Activated B cell treated with CpG ODN at 0.5 μM for 24 hours (primary cell): ENCODE data around the gene MSI2. TPM values are rescaled to one million over a fixed set of nuclear protein-coding genes. Genes with fewer than 3 reads are reported as not detected.

Experiments used
- ATAC-seq: fragments of 200-7000 bp; cut with Tn5 transposase; one replicate; pipeline ENCODE4 v1.10.0; 2021; ENCODE audit warnings: low read depth, mild to moderate bottlenecking, moderate library complexity
- CTCF ChIA-PET: fragments of 350-600 bp; sonication (Branson Sonifier 250); formaldehyde crosslinking; loops from one replicate; lab custom pipeline; 2021; ENCODE audit warnings: antibody characterized with exemption; lab: Charles Lee
- POLR2A ChIA-PET: fragments of 350-600 bp; sonication (Branson Sonifier 250); formaldehyde crosslinking; loops from one replicate; lab custom pipeline; 2021; ENCODE audit warnings: antibody characterized with exemption; lab: Charles Lee
- DNase-seq: peaks from one replicate; pipeline ENCODE4 v3.0.0; 2022
- H3K27ac Mint-ChIP-seq: one replicate; pipeline ENCODE4 v1.8.0; 2020; ENCODE audit warnings: mixed read lengths
- H3K27me3 Mint-ChIP-seq: one replicate; pipeline ENCODE4 v1.8.0; 2021; ENCODE audit warnings: mixed read lengths
- H3K36me3 Mint-ChIP-seq: one replicate; pipeline ENCODE4 v1.8.0; 2021; ENCODE audit warnings: low read depth, mixed read lengths
- H3K4me1 Mint-ChIP-seq: one replicate; pipeline ENCODE4 v1.8.0; 2021; ENCODE audit warnings: mixed read lengths
- H3K4me3 Mint-ChIP-seq: one replicate; pipeline ENCODE4 v1.8.0; 2020; ENCODE audit warnings: mild to moderate bottlenecking, mixed read lengths
- H3K9me3 Mint-ChIP-seq: one replicate; pipeline ENCODE4 v1.8.0; 2020; ENCODE audit warnings: mixed read lengths
- CTCF ChIP-seq: fragments of 200-600 bp; IDR thresholded peaks from one replicate; pipeline ENCODE4 v1.8.0; 2022; ENCODE audit warnings: antibody characterized with exemption, mild to moderate bottlenecking
- intact Hi-C: fragments of 100-400 bp; cut with micrococcal nuclease; formaldehyde crosslinking; loops from one replicate; pipeline ENCODE4 v1.15.1; 2024
- total RNA-seq: library from RNA; stranded (reverse); gene quantifications from 2 replicates; pipeline ENCODE4 v1.2.3, GENCODE V29; 2022

The MSI2 gene
- total RNA-seq, 1 donor from 2014 or later, result 102 TPM

DNA sequence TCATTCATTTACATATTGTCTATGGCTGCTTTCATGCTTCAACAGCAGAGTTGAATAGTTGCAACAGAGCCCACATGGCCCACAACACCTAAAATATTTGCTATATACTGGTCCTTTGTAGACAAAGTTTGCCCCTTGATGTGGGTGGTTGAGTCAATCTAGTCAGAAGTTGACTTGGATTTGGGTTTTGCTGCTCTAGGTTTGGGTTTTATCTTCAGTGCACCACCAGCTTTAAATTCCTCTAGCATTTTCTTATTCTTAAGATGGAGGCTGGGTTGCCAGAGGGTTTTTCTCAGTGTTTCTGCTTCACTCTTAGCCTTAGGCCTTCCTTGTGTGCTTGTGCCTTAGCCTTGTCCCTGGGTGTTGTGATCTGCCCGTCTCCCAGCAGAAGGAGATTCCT, 437.7 kb downstream of the MSI2 start:
- H3K27ac Mint-ChIP-seq, result no peak overlapping the region
- H3K9me3 Mint-ChIP-seq, result peaks cover 10% of the 10 kb centered on the region
- H3K4me1 Mint-ChIP-seq, result peaks cover 9% of the 10 kb centered on the region
- no peak for TF ChIP-seq CTCF
- intact Hi-C loops, result no loop called here
- no peak for ATAC-seq
- CTCF ChIA-PET, result interaction anchor here (0.7 to 0.8 kb wide), 2 partner anchors 22 to 451 kb away, joined by 3 to 4 read pairs; no protein-coding TSS in a partner anchor
- H3K27me3 Mint-ChIP-seq, result no peaks in the 10 kb centered on the region
- H3K4me3 Mint-ChIP-seq, result no peak overlapping the region
- peaks cover 3% of the 10 kb centered on the region for H3K36me3 Mint-ChIP-seq
- no peak for DNase-seq
- POLR2A ChIA-PET, result no interaction called here

DNA sequence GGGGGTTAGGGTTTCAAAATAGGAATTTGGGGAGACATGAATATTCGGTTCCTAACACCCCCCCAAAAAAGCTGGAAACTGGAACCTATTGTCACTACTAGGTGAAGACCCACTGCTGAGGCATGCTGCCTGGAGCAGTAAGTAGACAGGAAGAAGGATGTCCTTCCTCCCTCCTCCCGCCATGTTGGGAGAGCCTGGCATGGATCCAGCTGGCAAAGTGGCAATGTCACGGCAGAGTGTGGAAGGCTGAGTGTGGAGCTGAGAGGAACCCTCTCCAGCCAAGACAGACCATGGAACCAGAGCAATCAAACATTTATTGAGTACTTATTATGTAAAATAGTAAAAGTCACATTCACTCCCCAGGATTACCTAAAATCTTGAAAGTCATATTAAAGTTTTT, 439.7 kb downstream of the MSI2 start:
- Mint-ChIP-seq H3K9me3 (peaks cover 10% of the 10 kb centered on the region), H3K27ac (no peak overlapping the region), H3K36me3 (peaks cover 3% of the 10 kb centered on the region), H3K4me1 (peaks cover 16% of the 10 kb centered on the region), H3K27me3 (no peaks in the 10 kb centered on the region), H3K4me3 (no peak overlapping the region)
- intact Hi-C loops, result no loop called here
- TF ChIP-seq CTCF, result no peak
- ChIA-PET CTCF (interaction anchor here (1.7 kb wide), 1 partner anchor 453 kb away, joined by 7 read pairs; no protein-coding TSS in a partner anchor), POLR2A (no interaction called here)
- no peak for DNase-seq
- no peak for ATAC-seq

DNA sequence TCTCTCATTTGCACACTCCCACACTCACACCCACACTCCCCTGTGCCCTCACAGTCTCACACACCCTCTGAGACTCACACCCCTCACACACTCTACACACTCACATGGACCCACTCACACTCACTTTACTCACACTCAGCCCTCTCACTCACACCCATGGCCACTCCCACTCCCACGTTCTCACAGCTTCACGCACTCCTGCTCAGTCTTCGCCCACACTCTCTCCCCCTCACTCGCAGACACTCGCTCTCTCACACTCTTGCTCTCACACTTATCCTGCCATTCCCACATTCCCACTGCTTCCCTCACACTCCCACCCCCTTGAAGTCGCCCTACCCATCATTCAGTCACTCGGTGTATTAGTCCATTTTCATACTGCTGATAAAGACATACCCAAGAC, 440.9 kb downstream of the MSI2 start:
- H3K27me3 Mint-ChIP-seq, result no peaks in the 10 kb centered on the region
- H3K36me3 Mint-ChIP-seq, result no peaks in the 10 kb centered on the region
- peaks cover 7% of the 10 kb centered on the region for H3K9me3 Mint-ChIP-seq
- H3K4me3 Mint-ChIP-seq, result no peak overlapping the region
- DNase-seq (no peak), ATAC-seq (no peak)
- ChIA-PET POLR2A (no interaction called here), CTCF (no interaction called here)
- no peak overlapping the region for H3K27ac Mint-ChIP-seq
- intact Hi-C loops, result no loop called here
- peaks cover 16% of the 10 kb centered on the region for H3K4me1 Mint-ChIP-seq
- TF ChIP-seq CTCF, result no peak

- no peak for TF ChIP-seq CTCF
- DNase-seq (no peak), ATAC-seq (peak; percentile 23)
- H3K4me3 Mint-ChIP-seq, result no peak overlapping the region
- no peak overlapping the region for H3K27ac Mint-ChIP-seq
- H3K36me3 Mint-ChIP-seq, result no peaks in the 10 kb centered on the region
- H3K9me3 Mint-ChIP-seq, result peaks cover 3% of the 10 kb centered on the region
- no peaks in the 10 kb centered on the region for H3K27me3 Mint-ChIP-seq
- ChIA-PET CTCF (no interaction called here), POLR2A (no interaction called here)
- intact Hi-C loops, result no loop called here
- peaks cover 9% of the 10 kb centered on the region for H3K4me1 Mint-ChIP-seq
Observed at GRCh38 chr17:57697891-57698711, 441.8 kb downstream of the MSI2 start.

GRCh38 chr17:57699751-57700219, 443.5 kb downstream of the MSI2 start:
- Mint-ChIP-seq H3K9me3 (no peaks in the 10 kb centered on the region), H3K4me3 (no peak overlapping the region), H3K27me3 (no peaks in the 10 kb centered on the region), H3K36me3 (no peaks in the 10 kb centered on the region), H3K4me1 (peaks cover 9% of the 10 kb centered on the region), H3K27ac (no peak overlapping the region)
- ChIA-PET CTCF (no interaction called here), POLR2A (no interaction called here)
- intact Hi-C loops, result no loop called here
- ATAC-seq (no peak), DNase-seq (no peak)
- TF ChIP-seq CTCF, result no peak
